Mesenchymal stem cell (in vitro differentiated cells and primary cell): ENCODE data around the gene COP1.
"Not testable (repeated sequence)": the region's sequence is repeated elsewhere in the genome, so short reads cannot be mapped to it uniquely, and the experiment has no call there.

ENCODE experiments used
- DNase-seq: peaks from one replicate; pipeline ENCODE4 v3.0.0-alpha.2; 2013
- H2AFZ ChIP-seq: one replicate; pipeline ENCODE4 v1.6.1; 2013; ENCODE audit warnings: low read depth, mild to moderate bottlenecking, control low read depth, inconsistent platforms, low read length, moderate library complexity
- H2AK5ac ChIP-seq: 2 replicates; pipeline ENCODE4 v1.6.1; 2013; ENCODE audit warnings: low read length, moderate library complexity, mild to moderate bottlenecking, inconsistent platforms; ENCODE audit not compliant: severe bottlenecking
- H2BK120ac ChIP-seq: one replicate; pipeline ENCODE4 v1.6.1; 2013; ENCODE audit warnings: low read depth, mild to moderate bottlenecking, inconsistent platforms, low read length, moderate library complexity
- H2BK12ac ChIP-seq, 2 experiments: one replicate each; pipeline ENCODE4 v1.6.1; 2013; ENCODE audit warnings: inconsistent platforms in 2 of 2, low read length in 2 of 2, mild to moderate bottlenecking in 2 of 2, moderate library complexity in 2 of 2, control low read depth in 1 of 2
- H2BK15ac ChIP-seq: one replicate; pipeline ENCODE4 v1.6.1; 2013; ENCODE audit warnings: mild to moderate bottlenecking, low read depth, inconsistent platforms; ENCODE audit not compliant: poor library complexity, severe bottlenecking
- H2BK5ac ChIP-seq: 2 replicates; pipeline ENCODE4 v1.6.1; 2013; ENCODE audit warnings: low read depth, mild to moderate bottlenecking, low read length, control low read depth, inconsistent platforms; ENCODE audit not compliant: poor library complexity, severe bottlenecking
- H3K14ac ChIP-seq, 2 experiments: one replicate each; pipeline ENCODE4 v1.6.1; 2013; ENCODE audit warnings: inconsistent platforms in 2 of 2, low read length in 2 of 2, control low read depth in 1 of 2, mild to moderate bottlenecking in 1 of 2, moderate library complexity in 1 of 2
- H3K18ac ChIP-seq, 2 experiments: one replicate each; pipeline ENCODE4 v1.6.1; 2013; ENCODE audit warnings: inconsistent platforms in 2 of 2, low read length in 2 of 2, control low read depth in 1 of 2, low read depth in 1 of 2, mild to moderate bottlenecking in 1 of 2
- H3K23ac ChIP-seq, 2 experiments: one replicate each; pipeline ENCODE4 v1.6.1; 2013; ENCODE audit warnings: inconsistent platforms in 2 of 2, low read length in 2 of 2, mild to moderate bottlenecking in 2 of 2, moderate library complexity in 2 of 2, control low read depth in 1 of 2
- H3K27ac ChIP-seq: 2 replicates; pipeline ENCODE4 v1.5.1; 2013; ENCODE audit warnings: mild to moderate bottlenecking, moderate library complexity, low read length, control low read depth, inconsistent platforms; ENCODE audit not compliant: poor library complexity, severe bottlenecking
- H3K27me3 ChIP-seq, 2 experiments: 2 replicates each; pipeline versions ENCODE4 v1.6.1 to v1.7.0; 2013; ENCODE audit warnings: low read length in 2 of 2, mild to moderate bottlenecking in 2 of 2, moderate library complexity in 2 of 2, control low read depth in 1 of 2, inconsistent platforms in 1 of 2; ENCODE audit not compliant: control insufficient read depth in 1 of 2, insufficient read depth in 1 of 2
- H3K36me3 ChIP-seq, 2 experiments: 2 replicates each; pipeline versions ENCODE4 v1.6.1 to v1.7.0; 2013; ENCODE audit warnings: low read length in 2 of 2, control low read depth in 1 of 2, inconsistent platforms in 1 of 2, low read depth in 1 of 2, mild to moderate bottlenecking in 1 of 2; ENCODE audit not compliant: insufficient read depth in 2 of 2, control insufficient read depth in 1 of 2
- H3K4ac ChIP-seq, 2 experiments: one replicate each; pipeline ENCODE4 v1.6.1; 2013; ENCODE audit warnings: inconsistent platforms in 2 of 2, low read length in 2 of 2, mild to moderate bottlenecking in 2 of 2, moderate library complexity in 2 of 2, control low read depth in 1 of 2, low read depth in 1 of 2
- H3K4me1 ChIP-seq: 2 replicates; pipeline ENCODE4 v1.6.1; 2013; ENCODE audit warnings: low read depth, low read length, control low read depth; ENCODE audit not compliant: control insufficient read depth, insufficient read depth
- H3K4me2 ChIP-seq: 2 replicates; pipeline ENCODE4 v1.6.1; 2013; ENCODE audit warnings: low read length, mild to moderate bottlenecking, inconsistent platforms; ENCODE audit not compliant: poor library complexity, severe bottlenecking
- H3K4me3 ChIP-seq, 2 experiments: 2 replicates each; pipeline versions ENCODE4 v1.5.1 to v1.7.0; 2013; ENCODE audit warnings: low read length in 2 of 2, mild to moderate bottlenecking in 2 of 2, control low read depth in 1 of 2, low read depth in 1 of 2; ENCODE audit not compliant: insufficient read depth in 1 of 2
- H3K79me1 ChIP-seq: replicated peaks from 2 replicates; pipeline ENCODE4 v1.6.1; 2013; ENCODE audit warnings: mild to moderate bottlenecking, control low read depth, low read length, inconsistent platforms; ENCODE audit not compliant: poor library complexity, severe bottlenecking
- H3K9ac ChIP-seq: 2 replicates; pipeline ENCODE4 v1.7.0; 2013; ENCODE audit warnings: mild to moderate bottlenecking, low read length, moderate library complexity
- H3K9me3 ChIP-seq: 2 replicates; pipeline ENCODE4 v1.7.0; 2013; ENCODE audit warnings: mild to moderate bottlenecking, low read length; ENCODE audit not compliant: control insufficient read depth
- H4K8ac ChIP-seq: one replicate; pipeline ENCODE4 v1.6.1; 2013; ENCODE audit warnings: inconsistent platforms, mild to moderate bottlenecking, low read length, moderate library complexity
- H4K91ac ChIP-seq: one replicate; pipeline ENCODE4 v1.6.1; 2013; ENCODE audit warnings: mild to moderate bottlenecking, low read length, inconsistent platforms
- WGBS: methylation state at CpG from one replicate; pipeline ENCODE4 v1.1.7; 2013; ENCODE audit warnings: mixed read lengths; 5-methylcytosine and 5-hydroxymethylcytosine counted together

COP1 gene

GRCh38 chr1:176205332-176205914, 1.7 kb downstream of the COP1 start:
- H3K27ac ChIP-seq = no peak overlapping the region
- no peak overlapping the region for H3K23ac ChIP-seq
- H2BK5ac ChIP-seq = no peak overlapping the region
- DNase-seq = peak; percentile 16
- H2AFZ ChIP-seq = no peak overlapping the region
- no peak overlapping the region for H2BK15ac ChIP-seq
- H3K27me3 ChIP-seq = no peaks in the 10 kb centered on the region
- no peak overlapping the region for H3K18ac ChIP-seq
- no peak overlapping the region for H2BK120ac ChIP-seq
- no peak overlapping the region for H4K8ac ChIP-seq
- WGBS = 53% methylated on average over 4 of the region's 5 CpGs
- no peak overlapping the region for H3K14ac ChIP-seq
- peaks cover 5% of the 10 kb centered on the region for H3K79me1 ChIP-seq
- peak overlapping the region; percentile 86 for H3K9ac ChIP-seq
- H3K4ac ChIP-seq = no peak overlapping the region
- no peak overlapping the region for H4K91ac ChIP-seq
- H2AK5ac ChIP-seq = no peak overlapping the region
- peaks cover 7% of the 10 kb centered on the region for H3K4me1 ChIP-seq
- peak overlapping the region in 1 of 2 experiments; percentile 88 for H3K4me3 ChIP-seq
- peak overlapping the region; percentile 78 for H3K4me2 ChIP-seq
- no peaks in the 10 kb centered on the region for H3K36me3 ChIP-seq
- H3K9me3 ChIP-seq = no peaks in the 10 kb centered on the region
- no peak overlapping the region for H2BK12ac ChIP-seq

- not testable (repeated sequence) for H3K4ac ChIP-seq, H2AFZ ChIP-seq, H2BK5ac ChIP-seq, H3K36me3 ChIP-seq, H2BK15ac ChIP-seq, H3K27ac ChIP-seq, H3K27me3 ChIP-seq, H3K23ac ChIP-seq, H3K79me1 ChIP-seq, H2BK12ac ChIP-seq, H3K9me3 ChIP-seq, H4K8ac ChIP-seq, H2BK120ac ChIP-seq, H3K14ac ChIP-seq, DNase-seq, H3K4me1 ChIP-seq, H4K91ac ChIP-seq, H2AK5ac ChIP-seq, H3K18ac ChIP-seq
- Histone ChIP-seq H3K4me2 (peak overlapping the region; percentile 29), H3K9ac (peak overlapping the region; percentile 86), H3K4me3 (peak overlapping the region in 1 of 2 experiments; percentile 88)
- WGBS = 92% methylated on average over 9 of the region's 9 CpGs
Measured at GRCh38 chr1:176204655-176205054, 2.4 kb downstream of the COP1 start.

- Histone ChIP-seq H3K79me1 (peaks cover 4% of the 10 kb centered on the region), H4K91ac (no peak overlapping the region), H3K4ac (no peak overlapping the region), H4K8ac (no peak overlapping the region), H2BK15ac (no peak overlapping the region), H2AFZ (no peak overlapping the region), H2BK12ac (no peak overlapping the region), H2BK5ac (no peak overlapping the region), H3K9me3 (no peaks in the 10 kb centered on the region), H3K27ac (no peak overlapping the region), H3K23ac (no peak overlapping the region), H3K4me2 (no peak overlapping the region), H3K36me3 (no peaks in the 10 kb centered on the region), H3K9ac (no peak overlapping the region), H3K18ac (no peak overlapping the region), H2BK120ac (no peak overlapping the region), H3K4me3 (peak overlapping the region in 1 of 2 experiments; percentile 88), H3K27me3 (no peaks in the 10 kb centered on the region), H3K4me1 (peaks cover 7% of the 10 kb centered on the region), H3K14ac (no peak overlapping the region), H2AK5ac (no peak overlapping the region)
- no peak for DNase-seq
- 90% methylated on average over 2 of the region's 4 CpGs for WGBS
Measured at GRCh38 chr1:176203735-176204134, 3.4 kb downstream of the COP1 start.

- H3K36me3 ChIP-seq = no peaks in the 10 kb centered on the region
- no peak overlapping the region for H3K4me2 ChIP-seq
Measured at GRCh38 chr1:176201568-176201967, 5.5 kb downstream of the COP1 start.

More at GRCh38 chr1:176201568-176201967, 5.5 kb downstream of the COP1 start:
- DNase-seq = no peak
- H3K79me1 ChIP-seq = no peaks in the 10 kb centered on the region
- no peaks in the 10 kb centered on the region for H3K9me3 ChIP-seq
- no peak overlapping the region for H3K27ac ChIP-seq
- no peak overlapping the region for H4K8ac ChIP-seq
- H2BK12ac ChIP-seq = no peak overlapping the region
- no peak overlapping the region for H3K14ac ChIP-seq
- no peaks in the 10 kb centered on the region for H3K27me3 ChIP-seq
- H3K9ac ChIP-seq = no peak overlapping the region
- H3K23ac ChIP-seq = no peak overlapping the region
- H2AK5ac ChIP-seq = no peak overlapping the region
- no peak overlapping the region for H3K4ac ChIP-seq
- H2AFZ ChIP-seq = no peak overlapping the region
- peaks cover 3% of the 10 kb centered on the region for H3K4me1 ChIP-seq
- no peak overlapping the region for H2BK120ac ChIP-seq
- H2BK5ac ChIP-seq = no peak overlapping the region
- H3K4me3 ChIP-seq = no peak overlapping the region
- no peak overlapping the region for H4K91ac ChIP-seq
- no peak overlapping the region for H3K18ac ChIP-seq
- H2BK15ac ChIP-seq = no peak overlapping the region
